ENCODE results near the gene EAF1.
"Not testable (repeated sequence)": the region's sequence is repeated elsewhere in the genome, so short reads cannot be mapped to it uniquely, and the experiment has no call there.

The EAF1 gene

DNA sequence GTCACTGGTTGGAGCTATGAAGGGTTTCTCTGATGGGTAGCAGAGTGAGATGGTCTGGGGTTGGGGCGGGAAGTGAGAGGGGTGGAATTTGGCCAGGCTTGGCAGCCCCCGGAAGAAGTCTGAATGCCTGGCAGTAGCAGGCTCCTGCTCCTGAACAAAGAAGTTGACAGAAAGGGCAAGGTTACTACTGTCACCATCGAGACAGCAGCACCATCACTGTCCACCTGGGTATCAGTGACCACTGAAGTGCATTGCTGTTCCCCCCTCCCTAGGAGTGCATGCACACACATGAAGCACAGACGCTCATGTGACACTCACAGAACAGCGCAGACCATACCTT, 51.2 kb downstream of the EAF1 start:
- DNase-seq (ENCODE audit: low read depth in 3 of 3) = no peak

DNA sequence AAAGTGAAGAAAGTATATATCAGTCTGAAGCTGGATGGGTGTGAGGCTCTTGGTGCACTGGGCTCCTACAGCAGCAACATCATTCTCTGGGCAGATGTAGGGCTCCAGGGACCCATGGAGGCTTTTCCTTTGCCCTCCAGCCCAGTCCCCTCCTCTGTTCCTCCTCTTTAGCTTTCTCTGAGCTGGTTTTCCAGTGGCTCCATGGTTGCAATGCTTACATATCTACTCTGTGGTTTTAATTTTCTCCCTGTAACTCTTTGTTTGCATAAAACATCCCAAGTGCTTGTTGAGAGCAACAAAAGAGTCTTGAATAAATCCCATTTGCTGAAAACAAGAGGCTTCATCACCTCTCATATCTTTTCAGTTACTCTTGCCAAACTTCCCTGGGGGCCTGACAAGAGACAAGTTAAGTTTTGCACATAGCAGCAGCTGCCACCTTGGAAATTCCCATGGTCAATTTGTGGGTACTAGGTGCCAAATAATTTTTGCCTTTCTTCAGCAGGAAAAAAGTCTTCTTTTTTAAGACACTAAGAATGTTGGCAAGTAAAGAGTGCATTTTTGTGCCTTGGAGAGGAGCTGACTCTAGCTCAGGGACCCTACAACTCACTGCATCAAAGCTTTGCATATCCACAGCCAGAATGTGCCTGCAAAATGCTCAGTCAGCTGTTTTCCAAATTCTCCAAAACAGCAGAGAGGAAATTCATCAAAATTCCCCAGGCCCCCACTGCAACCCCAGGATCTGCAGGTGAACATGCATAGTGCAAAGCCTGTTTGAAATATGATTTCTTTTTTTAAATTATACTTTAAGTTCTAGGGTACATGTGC, 52.2 kb downstream of the EAF1 start:
- DNase-seq (ENCODE audit: low read depth in 3 of 3) = no peak

DNA sequence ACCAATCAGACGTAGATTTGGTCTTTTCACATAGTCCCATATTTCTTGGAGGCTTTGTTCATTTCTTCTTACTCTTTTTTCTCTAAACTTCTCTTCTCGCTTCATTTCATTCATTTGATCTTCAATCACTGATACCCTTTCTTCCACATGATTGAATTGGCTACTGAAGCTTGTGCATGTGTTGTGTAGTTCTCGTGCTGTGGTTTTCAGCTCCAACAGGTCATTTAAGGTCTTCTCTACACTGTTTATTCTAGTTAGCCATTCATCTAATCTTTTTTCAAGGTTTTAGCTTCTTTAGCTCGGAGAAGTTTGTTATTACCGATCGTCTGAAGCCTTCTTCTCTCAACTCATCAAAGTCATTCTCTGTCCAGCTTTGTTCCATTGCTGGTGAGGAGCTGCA, 57.2 kb downstream of the EAF1 start:
- not testable (repeated sequence) for DNase-seq (ENCODE audit: low read depth in 3 of 3)

DNA sequence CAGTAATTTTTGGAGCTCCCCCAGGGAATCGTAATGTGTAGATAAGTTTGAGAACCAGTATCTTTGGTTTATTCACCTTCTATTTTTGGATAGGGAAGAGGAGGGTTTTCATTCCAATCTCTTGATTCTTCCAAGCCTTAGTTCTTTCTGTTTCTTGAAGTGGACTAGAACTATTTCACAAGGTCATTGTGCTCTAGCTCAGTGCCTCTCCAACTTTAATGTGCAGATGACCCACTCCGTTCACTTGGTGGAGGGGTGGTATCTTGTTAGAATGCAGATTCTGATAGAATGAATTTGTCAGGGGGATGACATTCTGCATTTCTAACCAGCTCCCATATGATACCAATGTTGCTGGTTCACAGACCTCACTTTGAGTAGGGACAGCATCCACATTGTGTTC, 58.6 kb downstream of the EAF1 start:
- no peak for DNase-seq (ENCODE audit: low read depth in 3 of 3)

DNA sequence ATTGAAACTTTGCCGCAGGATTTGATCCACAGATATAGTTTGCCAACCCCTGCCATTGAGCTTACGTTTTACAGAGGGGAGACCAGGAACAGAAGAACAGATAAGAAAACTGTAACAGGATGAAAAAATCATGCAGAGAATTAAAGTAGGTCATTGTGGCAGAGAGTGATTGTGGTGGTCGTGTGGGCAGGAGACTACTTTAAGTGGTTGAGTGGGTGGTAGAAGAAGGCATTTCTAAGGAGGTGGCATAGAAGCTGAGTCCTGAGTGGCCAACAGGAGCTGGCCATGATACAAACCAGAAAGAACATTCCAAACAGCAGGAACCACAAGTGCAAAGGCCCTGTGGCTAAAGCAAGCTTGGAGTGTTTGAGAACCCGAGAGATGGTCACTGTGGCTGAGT, 59.6 kb downstream of the EAF1 start:
- DNase-seq (ENCODE audit: low read depth in 3 of 3) = no peak

DNA sequence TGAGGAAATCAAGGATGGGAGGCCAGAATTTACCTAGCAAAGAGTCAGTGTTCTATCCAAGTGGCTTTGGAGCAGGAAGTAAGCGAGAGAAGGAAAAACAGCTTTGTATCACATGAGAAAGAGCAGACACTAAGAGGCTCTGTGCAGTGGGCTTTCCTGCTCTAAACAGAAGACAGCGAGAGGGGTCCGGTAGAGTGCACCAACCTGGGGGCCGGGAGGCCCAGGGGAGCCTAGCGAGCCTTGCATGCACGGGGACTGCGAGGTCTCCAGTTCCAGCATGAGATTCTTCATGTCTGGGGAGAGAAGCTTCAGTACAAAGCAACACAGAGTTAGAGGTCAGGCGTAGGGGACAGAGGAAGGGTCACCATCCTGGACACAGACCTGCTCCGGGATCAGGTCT, 60.6 kb downstream of the EAF1 start:
- DNase-seq (ENCODE audit: low read depth in 3 of 3) = no peak

DNA sequence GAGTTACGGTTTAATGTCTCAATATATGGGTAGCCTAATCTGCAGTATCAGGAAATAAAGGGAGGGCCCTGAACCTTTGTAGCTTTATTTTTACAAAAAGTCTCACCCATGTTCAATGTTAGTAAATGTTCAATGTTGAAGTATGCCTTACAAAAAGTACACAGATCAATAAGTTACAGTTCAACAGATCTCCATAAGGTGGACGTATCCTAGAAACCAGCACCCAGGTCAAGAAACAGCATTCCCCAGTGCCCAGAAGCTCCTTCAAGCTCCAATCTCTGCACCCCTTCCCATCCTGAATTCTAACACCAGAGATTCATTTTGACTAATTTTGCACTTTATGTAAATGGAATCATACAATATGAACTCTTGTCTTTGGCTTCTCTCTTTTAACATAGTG, 62.8 kb downstream of the EAF1 start:
- no peak for DNase-seq (ENCODE audit: low read depth in 3 of 3)

DNA sequence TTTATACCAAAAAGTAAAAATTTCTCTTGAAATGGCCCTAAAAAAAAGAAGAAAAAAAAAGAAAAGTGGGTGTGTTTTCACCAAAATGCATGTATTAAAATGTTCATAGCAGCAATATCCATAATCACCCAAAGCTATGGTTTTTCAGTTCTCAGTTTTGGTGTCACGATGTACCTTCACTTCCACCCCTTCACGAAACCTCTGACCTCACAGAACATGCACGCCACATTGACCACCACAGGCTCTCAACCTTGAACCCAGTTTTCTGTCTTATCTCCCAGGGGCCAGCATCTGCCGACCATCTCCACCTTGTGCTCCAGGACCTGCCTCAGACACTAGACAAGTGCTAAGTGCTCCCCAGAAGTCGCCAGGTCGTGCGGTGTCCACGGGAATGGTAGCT, 63.7 kb downstream of the EAF1 start:
- no peak for DNase-seq (ENCODE audit: low read depth in 3 of 3)

Data from stimulated activated CD4-positive, alpha-beta T cell treated with anti-CD3 and anti-CD28 coated beads, TNF-alpha, amount 100 ng/mL, for 4 hours (primary cell).